Progenitor cell of endocrine pancreas (in vitro differentiated cells): ENCODE data around the gene IRS2. TPM values are rescaled to one million over a fixed set of nuclear protein-coding genes. Genes with fewer than 3 reads are reported as not detected.

ENCODE experiments used
- DNase-seq: peaks from one replicate; pipeline ENCODE4 v3.0.0; 2021; ENCODE audit warnings: low spot score; ENCODE audit not compliant: unreplicated experiment
- H3K27ac Mint-ChIP-seq: 2 replicates; pipeline ENCODE4 v1.8.0; 2021; ENCODE audit warnings: mild to moderate bottlenecking, moderate library complexity, mixed read lengths
- H3K27me3 Mint-ChIP-seq: 2 replicates; pipeline ENCODE4 v1.8.0; 2021; ENCODE audit warnings: mixed read lengths
- H3K36me3 Mint-ChIP-seq: 2 replicates; pipeline ENCODE4 v1.8.0; 2022; ENCODE audit warnings: mixed read lengths; ENCODE audit not compliant: insufficient read depth
- H3K4me1 Mint-ChIP-seq: 2 replicates; pipeline ENCODE4 v1.8.0; 2021; ENCODE audit warnings: low read depth, mixed read lengths
- H3K4me3 Mint-ChIP-seq: 2 replicates; pipeline ENCODE4 v1.8.0; 2021; ENCODE audit warnings: low read depth, mild to moderate bottlenecking, moderate library complexity, mixed read lengths
- H3K9me3 Mint-ChIP-seq: 2 replicates; pipeline ENCODE4 v1.8.0; 2021; ENCODE audit warnings: low read depth, mixed read lengths
- CTCF ChIP-seq: fragments of 200-600 bp; sonication (generic); IDR thresholded peaks from one replicate; pipeline ENCODE4 v1.5.0; 2021; ENCODE audit warnings: antibody characterized with exemption, mild to moderate bottlenecking; ENCODE audit not compliant: unreplicated experiment
- total RNA-seq: library from RNA; stranded (reverse); gene quantifications from 2 replicates; pipeline ENCODE4 v1.2.1, GENCODE V29; 2021

The IRS2 gene
- total RNA-seq, 1 donor from 2014 or later: 11.9 TPM

- Mint-ChIP-seq H3K27me3 (no peaks in the 10 kb centered on the region), H3K4me3 (no peak overlapping the region), H3K36me3 (no peaks in the 10 kb centered on the region), H3K27ac (no peak overlapping the region), H3K9me3 (peaks cover 5% of the 10 kb centered on the region), H3K4me1 (peaks cover 19% of the 10 kb centered on the region)
- no peak for TF ChIP-seq CTCF
- DNase-seq: no peak
Measured at GRCh38 chr13:109821103-109821502, 34.7 kb upstream of the IRS2 start.

- H3K27me3 Mint-ChIP-seq: no peaks in the 10 kb centered on the region
- DNase-seq: no peak
- TF ChIP-seq CTCF: no peak
- no peak overlapping the region for H3K27ac Mint-ChIP-seq
- H3K4me1 Mint-ChIP-seq: peaks cover 23% of the 10 kb centered on the region
- H3K36me3 Mint-ChIP-seq: no peaks in the 10 kb centered on the region
- no peak overlapping the region for H3K4me3 Mint-ChIP-seq
- H3K9me3 Mint-ChIP-seq: no peaks in the 10 kb centered on the region
Measured at GRCh38 chr13:109819874-109820273, 33.5 kb upstream of the IRS2 start.

- H3K9me3 Mint-ChIP-seq: no peaks in the 10 kb centered on the region
- DNase-seq: no peak
- H3K27ac Mint-ChIP-seq: no peak overlapping the region
- no peaks in the 10 kb centered on the region for H3K36me3 Mint-ChIP-seq
- H3K4me3 Mint-ChIP-seq: no peak overlapping the region
- no peak for TF ChIP-seq CTCF
- no peaks in the 10 kb centered on the region for H3K27me3 Mint-ChIP-seq
- H3K4me1 Mint-ChIP-seq: peaks cover 23% of the 10 kb centered on the region
Measured at GRCh38 chr13:109818886-109819285, 32.5 kb upstream of the IRS2 start.

GRCh38 chr13:109817591-109818535 is 31.5 kb upstream of the IRS2 start:
- H3K27me3 Mint-ChIP-seq: no peaks in the 10 kb centered on the region
- no peaks in the 10 kb centered on the region for H3K9me3 Mint-ChIP-seq
- peaks cover 23% of the 10 kb centered on the region for H3K4me1 Mint-ChIP-seq
- no peaks in the 10 kb centered on the region for H3K36me3 Mint-ChIP-seq
- no peak overlapping the region for H3K4me3 Mint-ChIP-seq
- H3K27ac Mint-ChIP-seq: no peak overlapping the region
- DNase-seq: no peak
- TF ChIP-seq CTCF: no peak

- no peaks in the 10 kb centered on the region for H3K9me3 Mint-ChIP-seq
- H3K36me3 Mint-ChIP-seq: no peaks in the 10 kb centered on the region
- peaks cover 23% of the 10 kb centered on the region for H3K4me1 Mint-ChIP-seq
- no peak overlapping the region for H3K4me3 Mint-ChIP-seq
- DNase-seq: no peak
- H3K27me3 Mint-ChIP-seq: peaks cover 1% of the 10 kb centered on the region
- H3K27ac Mint-ChIP-seq: peak overlapping the region; percentile 76
- no peak for TF ChIP-seq CTCF
Measured at GRCh38 chr13:109816808-109817203, 30.4 kb upstream of the IRS2 start.
